AG09319 (cell line): ENCODE data around the gene MAP4K1.
A peak's percentile ranks its signal among the peaks of the same experiment; 100 is the strongest.
"Not testable (repeated sequence)": the region's sequence is repeated elsewhere in the genome, so short reads cannot be mapped to it uniquely, and the experiment has no call there.

Experiments used
- DNase-seq: peaks from one replicate; pipeline ENCODE4 v3.0.0-alpha.2; 2010; ENCODE audit warnings: low read depth; ENCODE audit errors: extremely low read depth
- TF ChIP-seq, protein P1 (sequence below): IDR thresholded peaks from 2 replicates; pipeline ENCODE4 v1.5.1; 2011; ENCODE audit warnings: low read depth, mild to moderate bottlenecking, inconsistent platforms, low read length, moderate library complexity

The MAP4K1 gene

DNA sequence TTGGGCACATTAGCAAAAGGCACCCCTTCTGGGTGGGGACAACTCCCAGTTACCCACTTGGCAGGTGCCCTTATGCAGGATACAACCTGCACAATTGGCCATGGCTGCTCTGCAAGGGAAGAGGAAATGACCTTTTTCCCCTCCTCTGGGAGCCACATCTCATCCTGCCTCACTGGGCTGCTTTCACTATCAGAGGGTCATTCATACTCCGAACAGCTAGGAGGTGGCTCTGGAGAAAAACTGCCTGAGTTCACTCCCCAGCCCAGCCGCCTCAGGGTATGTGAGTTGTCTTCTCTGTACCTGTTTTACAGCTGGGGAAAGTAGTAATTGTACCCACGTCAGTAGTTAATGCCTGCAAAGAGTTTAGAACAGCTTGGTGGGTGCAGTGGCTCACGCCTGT is 22.6 kb upstream of the MAP4K1 start:
- DNase-seq: no peak
- TF ChIP-seq, protein P1, sequence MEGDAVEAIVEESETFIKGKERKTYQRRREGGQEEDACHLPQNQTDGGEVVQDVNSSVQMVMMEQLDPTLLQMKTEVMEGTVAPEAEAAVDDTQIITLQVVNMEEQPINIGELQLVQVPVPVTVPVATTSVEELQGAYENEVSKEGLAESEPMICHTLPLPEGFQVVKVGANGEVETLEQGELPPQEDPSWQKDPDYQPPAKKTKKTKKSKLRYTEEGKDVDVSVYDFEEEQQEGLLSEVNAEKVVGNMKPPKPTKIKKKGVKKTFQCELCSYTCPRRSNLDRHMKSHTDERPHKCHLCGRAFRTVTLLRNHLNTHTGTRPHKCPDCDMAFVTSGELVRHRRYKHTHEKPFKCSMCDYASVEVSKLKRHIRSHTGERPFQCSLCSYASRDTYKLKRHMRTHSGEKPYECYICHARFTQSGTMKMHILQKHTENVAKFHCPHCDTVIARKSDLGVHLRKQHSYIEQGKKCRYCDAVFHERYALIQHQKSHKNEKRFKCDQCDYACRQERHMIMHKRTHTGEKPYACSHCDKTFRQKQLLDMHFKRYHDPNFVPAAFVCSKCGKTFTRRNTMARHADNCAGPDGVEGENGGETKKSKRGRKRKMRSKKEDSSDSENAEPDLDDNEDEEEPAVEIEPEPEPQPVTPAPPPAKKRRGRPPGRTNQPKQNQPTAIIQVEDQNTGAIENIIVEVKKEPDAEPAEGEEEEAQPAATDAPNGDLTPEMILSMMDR: no peak

DNA sequence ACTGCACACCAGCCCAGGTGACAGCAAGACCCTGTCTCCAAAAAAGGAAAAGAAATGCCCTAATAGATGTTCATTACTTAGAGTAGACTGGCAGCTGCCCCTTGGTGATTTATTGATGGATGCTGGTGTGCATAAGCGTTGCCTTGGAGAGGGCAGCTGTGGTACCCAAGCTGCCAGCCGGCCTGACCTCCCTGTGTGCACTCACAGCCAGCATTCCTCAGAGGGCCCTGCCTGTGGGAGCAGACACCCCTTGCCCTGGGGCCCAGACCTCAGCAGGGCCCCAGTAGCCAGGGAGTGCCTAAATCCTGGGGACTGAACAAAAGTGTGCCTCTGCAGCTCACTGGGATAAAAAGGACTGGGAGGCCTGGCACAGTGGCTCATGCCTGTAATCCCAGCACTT is 21.9 kb upstream of the MAP4K1 start:
- DNase-seq: no peak
- TF ChIP-seq, protein P1: no peak

DNA sequence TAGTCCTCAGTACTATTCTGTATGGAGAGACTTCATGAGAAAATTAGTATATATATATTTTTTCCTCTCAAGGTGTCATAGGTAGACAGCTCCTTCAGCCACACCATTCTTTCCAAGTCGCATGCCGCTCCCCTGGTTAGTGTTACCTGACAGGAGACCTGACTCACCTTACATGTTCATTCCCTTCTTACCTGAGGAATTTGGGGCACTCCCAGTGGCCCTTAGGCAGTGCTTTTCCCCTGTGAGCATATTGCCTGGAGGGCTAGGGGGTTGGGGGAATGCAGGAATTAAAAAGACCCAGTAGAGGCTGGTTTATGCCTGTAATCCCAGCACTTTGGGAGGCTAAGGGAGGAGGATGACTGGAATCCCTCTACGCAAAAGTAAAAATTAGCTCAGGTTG is 20.7 kb upstream of the MAP4K1 start:
- DNase-seq: no peak
- TF ChIP-seq, protein P1: no peak

DNA sequence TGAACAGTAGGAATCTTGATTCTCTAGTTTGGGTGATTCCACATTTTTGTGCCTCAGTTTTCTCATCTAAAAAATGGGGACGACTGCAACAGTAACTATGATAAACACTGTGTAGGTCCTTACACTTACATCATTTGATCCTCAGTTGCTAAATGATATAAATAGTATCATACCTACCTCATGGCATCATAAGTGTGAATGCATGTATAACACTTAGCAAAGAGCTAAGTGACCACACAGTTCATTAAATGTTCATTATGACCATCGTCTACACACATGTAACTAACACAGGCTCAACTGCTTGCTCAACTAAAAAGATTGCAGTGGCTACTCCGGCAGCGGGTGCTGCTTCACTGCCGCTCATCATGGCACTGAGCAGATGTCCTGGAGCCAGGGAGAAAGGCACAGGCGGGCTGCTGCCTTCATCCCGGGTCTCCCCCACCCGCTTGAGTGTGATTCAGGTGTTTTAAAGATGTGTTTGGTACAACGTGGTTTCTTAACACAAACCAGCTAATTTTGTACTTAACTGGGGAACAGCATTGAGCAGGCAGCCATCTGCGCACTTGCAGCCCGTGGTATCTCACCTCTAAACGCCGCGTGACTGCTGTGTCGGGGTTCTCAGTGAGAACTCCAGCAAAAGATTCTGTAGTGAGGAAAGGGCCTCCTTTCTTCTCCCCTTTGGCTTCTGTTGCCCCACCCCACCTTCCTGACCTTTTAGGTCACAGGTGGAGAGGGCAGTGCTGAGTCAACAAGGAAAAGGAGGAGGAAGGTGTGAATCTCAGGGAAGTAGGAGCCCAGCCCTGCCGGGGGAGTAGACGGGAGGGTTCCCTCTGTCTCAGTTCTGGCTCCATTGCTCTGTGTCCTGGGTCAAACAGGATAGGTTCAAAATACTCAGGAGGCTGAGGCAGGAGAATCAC is 18.0 kb upstream of the MAP4K1 start:
- no peak for DNase-seq
- TF ChIP-seq, protein P1: no peak

DNA sequence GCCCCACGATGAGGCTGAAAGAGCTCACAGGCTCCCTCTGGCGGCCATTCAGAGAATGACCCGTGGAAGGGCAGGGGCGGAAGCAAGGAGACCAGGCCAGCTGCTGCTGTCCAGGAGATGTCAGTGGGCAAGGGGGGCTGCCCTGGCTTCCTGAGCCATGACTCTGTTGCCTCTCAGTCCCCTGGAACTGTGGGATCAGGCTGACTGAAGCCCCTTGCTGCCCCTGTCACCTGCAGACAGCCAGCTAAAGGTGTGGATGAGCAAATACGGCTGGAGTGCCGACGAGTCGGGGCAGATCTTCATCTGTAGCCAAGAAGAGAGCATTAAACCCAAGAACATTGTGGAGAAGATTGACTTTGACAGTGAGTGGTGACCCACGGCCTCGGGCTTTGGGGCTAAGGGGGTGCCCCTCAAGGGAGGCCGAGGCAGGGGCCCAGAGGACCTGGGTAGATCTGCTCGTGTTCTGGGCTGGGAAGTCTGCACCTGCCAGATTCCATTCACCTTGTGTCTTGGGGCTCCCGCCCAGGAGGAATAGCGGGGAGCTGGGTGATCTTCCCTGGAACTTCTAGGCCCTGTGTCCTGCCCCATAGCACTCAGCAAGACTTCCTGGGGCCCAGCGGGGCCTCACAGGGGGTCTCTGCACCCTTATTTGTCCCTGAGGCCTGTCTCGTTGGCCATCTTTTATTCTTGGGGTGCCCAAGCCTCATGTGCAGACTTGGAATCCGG is 17.2 kb upstream of the MAP4K1 start:
- DNase-seq: no peak
- TF ChIP-seq, protein P1: peak; percentile 93

DNA sequence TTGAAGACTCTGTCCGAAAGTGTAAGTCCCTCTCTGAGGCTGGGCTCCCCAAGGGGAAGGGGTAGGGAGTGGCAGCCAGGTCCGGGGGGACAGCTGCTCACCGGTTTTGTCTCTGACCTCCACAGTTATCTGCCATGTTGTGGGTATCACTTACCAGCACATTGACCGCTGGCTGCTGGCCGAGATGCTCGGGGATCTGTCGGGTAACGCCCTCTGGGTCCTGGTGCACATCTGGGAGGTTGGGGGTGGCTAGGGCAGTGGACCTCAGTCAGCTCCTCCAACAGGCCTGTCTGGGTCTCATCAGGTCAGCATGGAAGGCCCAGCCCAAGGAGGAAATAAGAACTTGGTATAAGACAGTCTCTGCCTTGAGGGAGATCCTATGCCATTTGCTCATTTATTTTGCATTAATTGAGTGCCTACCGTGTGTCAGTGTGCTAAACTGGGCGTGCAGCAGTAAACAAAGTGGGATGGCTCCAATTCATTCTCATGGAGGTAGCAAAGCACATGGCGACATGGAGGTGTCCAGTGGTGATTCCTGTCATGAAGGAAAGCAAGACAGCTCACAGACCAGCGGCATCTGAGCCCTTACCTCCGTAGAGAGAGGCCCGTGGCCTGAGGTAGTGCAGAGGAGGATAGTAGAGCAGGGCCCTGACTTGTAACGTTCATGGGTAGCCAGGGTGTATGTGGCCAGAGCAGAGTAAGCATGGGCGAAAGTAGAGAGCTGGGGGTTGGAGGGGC is 14.9 kb upstream of the MAP4K1 start:
- TF ChIP-seq, protein P1: no peak
- no peak for DNase-seq

DNA sequence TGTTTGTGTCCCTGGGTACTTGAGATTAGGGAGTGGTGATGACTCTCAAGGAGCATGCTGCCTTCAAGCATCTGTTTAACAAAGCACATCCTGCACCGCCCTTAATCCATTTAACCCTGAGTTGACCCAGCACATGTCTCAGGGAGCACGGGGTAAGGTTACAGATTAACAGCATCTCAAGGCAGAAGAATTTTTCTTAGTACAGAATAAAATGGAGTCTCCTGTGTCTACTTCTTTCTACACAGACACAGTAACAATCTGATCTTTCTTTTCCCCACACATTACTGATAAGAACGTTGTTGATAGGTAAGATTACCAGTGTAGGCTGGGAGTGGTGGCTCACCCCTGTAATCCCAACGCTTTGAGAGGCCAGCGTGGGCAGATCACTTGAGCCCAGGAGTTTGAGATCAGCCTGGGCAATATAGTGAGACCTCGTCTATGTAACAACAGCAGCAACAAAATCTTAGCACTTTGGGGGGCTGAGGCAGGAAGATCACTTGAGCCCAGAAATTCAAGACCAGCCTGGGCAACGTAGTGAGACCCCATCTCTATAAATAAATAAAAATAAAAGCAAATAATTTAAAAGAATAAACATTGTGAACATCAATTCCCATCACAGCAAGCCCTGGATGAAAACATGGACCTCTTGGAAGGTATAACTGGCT is 14.2 kb upstream of the MAP4K1 start:
- DNase-seq: not testable (repeated sequence)

DNA sequence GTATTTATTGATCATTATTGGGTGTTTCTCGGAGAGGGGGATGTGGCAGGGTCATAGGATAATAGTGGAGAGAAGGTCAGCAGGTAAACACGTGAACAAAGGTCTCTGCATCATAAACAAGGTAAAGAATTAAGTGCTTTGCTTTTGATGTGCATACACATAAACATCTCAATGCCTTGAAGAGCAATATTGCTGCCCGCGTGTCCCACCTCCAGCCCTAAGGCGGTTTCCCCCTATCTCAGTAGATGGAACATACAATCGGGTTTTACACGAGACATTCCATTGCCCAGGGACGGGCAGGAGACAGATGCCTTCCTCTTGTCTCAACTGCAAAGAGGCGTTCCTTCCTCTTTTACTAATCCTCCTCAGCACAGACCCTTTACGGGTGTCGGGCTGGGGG is 13.5 kb upstream of the MAP4K1 start:
- not testable (repeated sequence) for DNase-seq
